ENCODE results near the gene RNGTT. TPM values are rescaled to one million over a fixed set of nuclear protein-coding genes. Genes with fewer than 3 reads are reported as not detected.
A peak's percentile ranks its signal among the peaks of the same experiment; 100 is the strongest.

The RNGTT gene
- polyA plus RNA-seq, 1 donor (not counting 4 experiments of a cell fraction or from before 2014, with no cell fraction given): 9.7 TPM

GRCh38 chr6:88919032-88919431, 44.4 kb downstream of the RNGTT start:
- H3K4me2 ChIP-seq (ENCODE audit: control insufficient read depth, extremely low read depth, insufficient read depth, low read depth, low read length): no peak overlapping the region
- H3K27me3 ChIP-seq (ENCODE audit: control insufficient read depth, extremely low read depth, insufficient read depth, low read length): no peaks in the 10 kb centered on the region
- dilution Hi-C loops (cut with MboI; ENCODE audit: extremely low pct_ligation_motif_present, low sequenced_read_pairs): no loop called here
- H3K4me3 ChIP-seq (ENCODE audit: control insufficient read depth in 2 of 3, extremely low read depth in 1 of 3, insufficient read depth in 2 of 3, low read depth in 1 of 3, low read length in 3 of 3): no peak overlapping the region
- H3K9ac ChIP-seq (ENCODE audit: control insufficient read depth, extremely low read depth, insufficient read depth, low read length): no peak overlapping the region
- peaks cover 2% of the 10 kb centered on the region for H3K79me2 ChIP-seq (ENCODE audit: control insufficient read depth, insufficient read depth, low read length)
- no peaks in the 10 kb centered on the region for H3K9me3 ChIP-seq (ENCODE audit: control insufficient read depth, low read depth, low read length)
- no peak overlapping the region for H3K27ac ChIP-seq (ENCODE audit: control insufficient read depth, insufficient read depth, low read length)
- DNase-seq (ENCODE audit: low read depth, low spot score): no peak
- H3K36me3 ChIP-seq (ENCODE audit: control insufficient read depth in 2 of 2, extremely low read depth in 1 of 2, insufficient read depth in 2 of 2, low read length in 2 of 2): no peaks in the 10 kb centered on the region
- peaks cover 8% of the 10 kb centered on the region for H3K4me1 ChIP-seq (ENCODE audit: control insufficient read depth, extremely low read depth, insufficient read depth, low read length)
- FAIRE-seq: no peak
- no peak for TF ChIP-seq EZH2 (IDR thresholded peaks at IDR 0.05; ENCODE audit: low read length)
- peak in 1 of 3 experiments; percentile 16 for TF ChIP-seq CTCF (optimal IDR thresholded peaks at IDR 0.05 in 1 of 3, IDR thresholded peaks at IDR 0.05 in 1 of 3, conservative IDR thresholded peaks at IDR 0.05 in 1 of 3; ENCODE audit: extremely low read depth in 1 of 3, insufficient read depth in 2 of 3, low read length in 3 of 3)
- H3K9me1 ChIP-seq (ENCODE audit: control insufficient read depth, extremely low read depth, insufficient read depth, low read length): no peaks in the 10 kb centered on the region
- no peaks in the 10 kb centered on the region for H4K20me1 ChIP-seq (ENCODE audit: control insufficient read depth, extremely low read depth, insufficient read depth, low read length)
- H2AFZ ChIP-seq (ENCODE audit: control insufficient read depth, low read length): no peak overlapping the region

GRCh38 chr6:88916615-88917208, 46.7 kb downstream of the RNGTT start:
- peaks cover 8% of the 10 kb centered on the region for H3K79me2 ChIP-seq (ENCODE audit: control insufficient read depth, insufficient read depth, low read length)
- no peaks in the 10 kb centered on the region for H3K9me3 ChIP-seq (ENCODE audit: control insufficient read depth, low read depth, low read length)
- no peaks in the 10 kb centered on the region for H3K27me3 ChIP-seq (ENCODE audit: control insufficient read depth, extremely low read depth, insufficient read depth, low read length)
- H3K4me3 ChIP-seq (ENCODE audit: control insufficient read depth in 2 of 3, extremely low read depth in 1 of 3, insufficient read depth in 2 of 3, low read depth in 1 of 3, low read length in 3 of 3): no peak overlapping the region
- H3K9me1 ChIP-seq (ENCODE audit: control insufficient read depth, extremely low read depth, insufficient read depth, low read length): no peaks in the 10 kb centered on the region
- DNase-seq (ENCODE audit: low read depth, low spot score): no peak
- dilution Hi-C loops (cut with MboI; ENCODE audit: extremely low pct_ligation_motif_present, low sequenced_read_pairs): no loop called here
- H3K27ac ChIP-seq (ENCODE audit: control insufficient read depth, insufficient read depth, low read length): no peak overlapping the region
- peaks cover 8% of the 10 kb centered on the region for H3K4me1 ChIP-seq (ENCODE audit: control insufficient read depth, extremely low read depth, insufficient read depth, low read length)
- TF ChIP-seq CTCF (optimal IDR thresholded peaks at IDR 0.05 in 1 of 3, IDR thresholded peaks at IDR 0.05 in 1 of 3, conservative IDR thresholded peaks at IDR 0.05 in 1 of 3; ENCODE audit: extremely low read depth in 1 of 3, insufficient read depth in 2 of 3, low read length in 3 of 3) (no peak), EZH2 (IDR thresholded peaks at IDR 0.05; ENCODE audit: low read length) (no peak)
- no peak overlapping the region for H3K4me2 ChIP-seq (ENCODE audit: control insufficient read depth, extremely low read depth, insufficient read depth, low read depth, low read length)
- no peak overlapping the region for H3K9ac ChIP-seq (ENCODE audit: control insufficient read depth, extremely low read depth, insufficient read depth, low read length)
- no peak overlapping the region for H2AFZ ChIP-seq (ENCODE audit: control insufficient read depth, low read length)
- H4K20me1 ChIP-seq (ENCODE audit: control insufficient read depth, extremely low read depth, insufficient read depth, low read length): no peaks in the 10 kb centered on the region
- peak; percentile 51 for FAIRE-seq
- no peaks in the 10 kb centered on the region for H3K36me3 ChIP-seq (ENCODE audit: control insufficient read depth in 2 of 2, extremely low read depth in 1 of 2, insufficient read depth in 2 of 2, low read length in 2 of 2)
